Esophagus mucosa (tissue), 1 donor: ENCODE measurements around the gene PDCD11. TPM values are rescaled to one million over a fixed set of nuclear protein-coding genes. Genes with fewer than 3 reads are reported as not detected.
"Not testable (repeated sequence)": the region's sequence is repeated elsewhere in the genome, so short reads cannot be mapped to it uniquely, and the experiment has no call there.

ENCODE experiments used
- ATAC-seq: fragments of 200-7000 bp; cut with Tn5 transposase; one replicate; pipeline ENCODE4 v1.9.1; 2020
- total RNA-seq: library from RNA; stranded (reverse); gene quantifications from one replicate; pipeline ENCODE4 v1.2.4, GENCODE V29; 2023
- donor health status: DM: yes; HTN: yes; CAD: no.

PDCD11 gene
- total RNA-seq: 23.5 TPM

GRCh38 chr10:103396067-103396788 is at the start of gene PDCD11, which contains the start of gene ATP5MK:
Gene PDCD11 (plus strand): TSS chr10:103396626. CDS start chr10:103398427, 1,801 bp downstream.
Gene ATP5MK (minus strand): TSS chr10:103396475. CDS start chr10:103392457, 4,018 bp downstream.
- ATAC-seq: peak; percentile 100

GRCh38 chr10:103350175-103350516 is 46.3 kb upstream of the PDCD11 start:
- no peak for ATAC-seq

DNA sequence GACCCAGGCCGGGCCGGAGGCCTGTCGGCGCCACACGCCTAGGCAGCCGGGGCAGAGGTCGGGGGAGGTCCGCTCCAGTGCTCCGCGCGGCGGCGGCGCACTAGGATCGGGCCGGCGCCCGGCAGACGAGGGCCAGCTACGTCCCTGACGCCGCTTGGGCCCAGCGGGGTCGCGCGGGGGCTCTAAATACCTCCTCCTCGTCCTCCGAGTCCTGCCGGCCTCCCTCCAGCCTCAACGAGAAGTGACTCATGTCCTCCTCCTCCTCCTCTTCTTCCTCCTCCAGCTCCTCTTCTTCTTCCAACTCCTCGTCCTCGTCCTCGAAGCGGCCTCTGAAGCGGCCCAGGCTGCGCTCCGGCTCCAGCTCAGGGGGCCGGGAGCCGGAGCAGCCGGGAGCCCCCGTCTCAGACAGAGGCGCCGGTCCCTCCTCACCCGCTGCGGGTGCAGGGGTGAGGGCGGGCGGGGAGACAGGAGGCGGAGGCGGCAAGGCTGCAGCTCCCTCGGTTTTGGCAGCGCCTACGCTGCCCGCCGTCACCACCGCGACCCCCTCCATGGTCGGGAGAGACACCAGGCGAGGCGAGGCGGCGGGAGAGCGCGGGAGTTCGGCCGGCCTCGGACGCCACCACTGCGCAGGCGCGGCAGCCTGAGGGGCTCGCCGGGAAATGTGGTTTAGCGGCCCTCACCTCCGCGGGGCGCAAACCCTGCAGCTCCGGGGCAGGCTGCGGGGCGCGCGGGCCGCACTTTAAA is 45.7 kb upstream of the PDCD11 start, which contains the start of gene PCGF6:
Gene PCGF6 (minus strand): TSS at position 624 of the 744 bp plus-strand sequence. CDS start 74 bp downstream, at position 550.
- ATAC-seq: peak; percentile 80

DNA sequence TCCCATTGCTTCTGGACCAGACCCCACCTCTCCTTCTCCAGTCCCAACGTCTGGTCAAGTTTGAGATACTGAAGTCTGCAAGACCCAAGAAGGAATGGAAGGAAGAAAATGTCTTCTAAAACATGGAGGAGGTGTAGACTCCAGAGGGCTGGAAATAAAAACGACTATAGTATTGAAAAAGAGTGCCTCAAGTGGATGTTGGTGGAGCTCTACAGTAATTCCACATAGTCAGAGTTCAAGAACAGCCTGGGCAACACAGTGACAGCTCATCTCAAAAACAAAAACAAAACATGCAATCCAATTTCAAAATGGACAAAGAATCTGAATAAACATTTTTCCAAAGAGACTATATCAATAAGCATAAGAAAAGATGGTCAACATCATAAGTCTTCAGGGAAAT is 43.1 kb upstream of the PDCD11 start:
- no peak for ATAC-seq

GRCh38 chr10:103354567-103354966 is 41.9 kb upstream of the PDCD11 start:
- ATAC-seq: not testable (repeated sequence)

DNA sequence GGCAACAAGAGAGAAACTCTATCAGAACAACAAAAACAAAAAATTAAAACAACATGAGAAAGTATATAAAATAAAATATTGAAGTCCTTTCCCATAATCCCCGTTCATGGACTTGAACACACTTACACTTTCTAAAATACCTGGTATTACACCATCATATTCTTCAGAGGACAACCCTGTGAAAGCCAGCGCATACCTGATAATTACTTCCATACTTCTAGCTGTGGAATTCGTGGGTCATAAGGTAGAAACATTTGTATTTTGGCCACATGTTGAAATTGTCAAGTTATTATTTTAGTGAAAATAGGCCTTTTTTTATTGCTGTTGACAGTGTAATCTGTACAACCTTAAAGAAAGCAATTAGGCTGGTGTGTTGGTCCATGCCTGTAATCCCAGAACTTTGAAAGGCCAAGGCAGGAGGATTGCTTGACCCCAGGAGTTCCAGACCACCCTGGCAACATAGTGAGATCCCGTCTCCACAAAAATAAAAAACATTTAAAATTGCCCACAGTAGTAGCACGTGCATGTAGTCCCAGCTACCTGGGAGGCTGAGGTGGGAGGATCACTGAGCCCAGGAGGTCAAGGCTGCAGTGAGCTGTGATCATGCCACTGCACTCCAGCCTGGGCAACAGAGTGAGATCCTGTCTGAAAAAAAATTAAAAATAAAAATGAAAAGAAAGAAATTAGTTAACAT is 40.4 kb upstream of the PDCD11 start:
- ATAC-seq: no peak

DNA sequence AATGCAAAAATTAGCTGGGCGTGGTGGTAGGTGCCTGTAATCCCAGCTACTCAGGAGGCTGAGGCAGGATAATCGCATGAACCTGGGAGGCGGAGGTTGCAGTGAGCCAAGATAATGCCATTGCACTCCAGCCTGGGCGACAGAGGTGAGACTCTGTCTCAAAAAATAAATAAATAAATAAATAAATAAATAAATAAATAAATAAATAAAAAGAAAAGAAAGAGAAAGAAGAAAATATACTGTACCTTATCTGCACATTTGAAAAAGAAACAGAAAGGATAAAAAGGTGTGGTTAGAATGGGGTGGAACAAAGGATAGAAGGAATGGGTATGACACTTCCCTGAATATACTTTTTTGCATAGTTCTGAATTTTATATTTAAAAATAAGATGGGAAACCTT is 36.9 kb upstream of the PDCD11 start:
- ATAC-seq: not testable (repeated sequence)

DNA sequence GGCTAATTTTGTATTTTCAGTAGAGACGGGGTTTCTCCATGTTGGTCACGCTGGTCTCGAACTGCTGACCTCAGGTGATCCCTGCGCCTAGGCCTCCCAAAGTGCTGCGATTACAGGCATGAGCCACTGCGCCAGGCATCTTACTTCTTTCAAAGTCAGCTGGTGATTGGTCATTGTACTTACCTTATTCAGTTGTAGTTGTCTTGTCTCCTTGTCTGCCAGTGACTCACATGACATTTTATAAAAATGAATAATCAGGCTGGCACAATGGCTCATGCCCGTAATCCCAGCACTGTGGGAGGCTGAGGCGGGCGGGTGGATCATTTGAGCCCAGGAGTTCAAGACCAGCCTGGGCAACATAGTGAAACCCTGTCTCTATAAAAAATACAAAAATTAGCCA is 35.6 kb upstream of the PDCD11 start:
- peak; percentile 82 for ATAC-seq

DNA sequence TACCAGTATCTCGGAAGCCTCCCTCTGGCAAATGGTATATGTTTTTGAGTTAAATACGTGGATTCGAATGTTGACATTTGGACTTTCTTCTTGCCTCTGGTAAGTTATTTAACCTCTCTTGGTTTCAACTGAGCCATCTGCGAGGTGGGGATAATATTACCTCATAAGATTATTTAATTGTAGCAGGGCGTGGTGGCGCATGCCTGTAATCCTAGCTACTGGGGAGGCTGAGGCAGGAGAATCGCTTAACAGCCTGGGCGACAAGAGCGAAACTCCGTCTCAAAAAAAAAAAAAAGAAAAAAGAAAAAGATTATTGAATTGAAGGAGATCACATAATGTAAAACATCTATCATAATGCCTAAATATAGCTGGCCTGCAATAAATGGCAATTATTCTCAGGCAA is 29.0 kb upstream of the PDCD11 start:
- ATAC-seq: no peak

GRCh38 chr10:103367782-103368518 is 28.5 kb upstream of the PDCD11 start, which contains the start of gene TAF5:
Gene TAF5 (plus strand): TSS chr10:103367976. CDS start chr10:103367990, 14 bp downstream.
- ATAC-seq: peak; percentile 93

DNA sequence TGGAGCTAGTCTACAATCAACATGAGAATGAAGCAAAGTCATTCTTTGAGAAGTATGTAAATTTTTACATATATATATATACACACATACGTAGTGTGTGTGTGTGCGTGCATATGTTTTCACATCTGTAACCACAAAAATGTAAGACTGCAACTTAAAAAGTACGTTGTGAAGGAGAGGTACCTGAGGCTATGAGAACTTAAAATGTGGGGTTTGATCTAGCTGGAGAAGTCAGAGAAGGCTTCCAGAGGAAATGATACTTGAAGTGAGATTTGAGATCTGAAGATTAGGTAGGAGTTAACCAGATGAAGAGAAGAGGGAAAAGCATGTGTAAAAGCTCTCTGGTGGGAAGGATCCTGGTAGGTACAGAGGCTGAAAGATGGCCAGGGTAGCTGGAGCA is 22.9 kb upstream of the PDCD11 start:
- no peak for ATAC-seq

DNA sequence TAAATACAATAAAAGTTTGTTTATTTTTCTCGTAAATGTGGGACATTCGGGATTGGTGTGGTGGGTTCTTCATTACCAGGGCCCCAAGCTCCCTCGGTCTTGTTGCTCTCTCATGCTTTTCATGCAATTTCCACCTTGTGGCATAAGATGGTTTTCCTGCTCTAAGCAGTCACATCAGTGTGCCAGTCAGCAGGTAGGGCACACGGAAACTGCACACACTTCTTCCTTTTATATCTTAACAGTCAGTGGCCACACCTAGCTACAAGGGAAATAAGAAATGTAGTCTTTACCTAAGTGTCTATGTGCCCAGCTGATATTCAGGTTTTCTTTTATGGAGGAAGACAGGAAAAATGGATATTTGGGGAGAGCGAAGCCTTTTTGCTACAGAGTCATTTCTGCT is 22.2 kb upstream of the PDCD11 start:
- ATAC-seq: no peak

GRCh38 chr10:103382769-103383168 is 13.7 kb upstream of the PDCD11 start:
- no peak for ATAC-seq

GRCh38 chr10:103394180-103394579 is 2.2 kb upstream of the PDCD11 start:
- no peak for ATAC-seq

DNA sequence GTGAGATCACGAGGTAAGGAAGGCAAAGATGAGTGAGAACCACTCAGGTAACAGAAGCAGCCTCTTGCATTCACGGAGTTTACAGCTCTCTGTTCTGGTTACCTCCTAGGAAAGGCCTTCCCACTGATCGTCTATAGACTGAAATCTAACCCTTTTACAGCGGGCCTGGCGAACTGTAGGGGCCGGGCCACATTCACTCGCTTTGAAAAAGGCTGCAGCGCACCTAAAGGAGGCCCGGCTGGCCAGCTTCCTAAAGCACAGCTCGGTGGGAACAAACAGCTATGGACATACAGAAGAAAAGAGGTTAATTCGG is 716 bp upstream of the PDCD11 start:
- ATAC-seq: peak; percentile 4

DNA sequence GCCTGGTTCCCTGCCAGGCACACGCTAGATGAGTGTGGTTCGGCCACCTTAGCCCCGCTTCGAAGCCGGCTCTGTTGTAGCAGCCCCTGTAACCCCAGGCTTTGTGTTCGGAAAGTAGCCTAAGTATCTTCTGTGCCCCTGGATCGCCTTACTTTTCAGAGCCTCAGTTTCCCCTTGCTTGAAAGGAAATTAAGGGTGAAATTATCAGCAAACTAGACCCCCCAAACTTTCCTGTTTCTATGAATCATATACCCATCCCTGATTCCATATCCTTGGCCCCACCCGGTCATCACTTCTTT is 312 bp downstream of the PDCD11 start:
- ATAC-seq: no peak

- ATAC-seq: no peak
Observed at GRCh38 chr10:103397191-103397825, 882 bp downstream of the PDCD11 start.

GRCh38 chr10:103413564-103413963 is 17.1 kb downstream of the PDCD11 start:
- ATAC-seq: no peak

DNA sequence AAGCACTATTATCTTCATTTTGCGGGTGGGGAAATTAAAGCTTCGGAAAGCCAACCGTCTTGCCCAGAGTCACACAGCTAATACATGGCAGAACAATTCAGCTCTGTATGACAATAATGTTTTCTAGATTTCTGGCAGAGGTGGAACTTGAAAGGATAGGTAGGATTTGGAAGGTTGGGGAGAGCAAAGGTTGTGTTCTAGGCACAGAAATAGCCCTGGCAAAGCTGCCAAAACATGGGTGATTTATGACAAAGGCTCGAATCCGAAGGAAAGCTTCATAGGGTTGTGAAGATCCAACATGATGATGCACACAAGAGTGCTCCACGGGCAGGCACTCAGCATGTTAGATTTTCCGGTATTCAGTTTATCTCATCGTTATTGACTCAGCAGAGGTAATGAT is 19.2 kb downstream of the PDCD11 start:
- ATAC-seq: no peak

DNA sequence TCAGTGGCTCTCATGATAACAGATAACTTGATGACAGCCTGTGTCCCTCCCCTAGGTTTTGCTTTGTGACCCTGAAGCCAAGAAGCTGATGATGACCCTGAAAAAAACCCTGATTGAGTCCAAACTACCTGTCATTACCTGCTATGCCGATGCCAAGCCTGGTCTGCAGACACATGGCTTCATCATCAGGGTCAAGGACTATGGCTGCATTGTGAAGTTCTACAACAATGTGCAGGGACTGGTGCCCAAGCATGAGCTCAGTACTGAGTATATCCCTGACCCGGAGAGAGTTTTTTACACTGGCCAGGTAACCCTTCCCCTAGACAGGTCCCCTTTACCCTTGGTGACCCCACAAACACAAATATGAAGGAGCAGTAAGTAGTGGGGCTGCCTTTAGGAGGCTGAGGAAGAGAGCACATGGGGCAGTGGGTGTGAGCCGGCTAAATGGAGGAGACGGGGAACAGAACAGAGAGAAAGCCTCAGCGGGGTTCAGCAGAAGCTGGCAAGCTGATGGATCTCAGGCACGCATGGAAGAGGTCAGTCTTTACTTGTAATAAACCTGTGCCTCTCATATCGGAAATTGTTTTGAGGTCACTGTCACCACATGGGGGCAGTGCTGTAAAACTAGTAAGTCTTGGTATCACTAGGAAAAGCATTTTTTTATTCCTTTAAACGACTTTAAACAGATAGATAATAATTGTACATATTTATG is 20.2 kb downstream of the PDCD11 start:
- peak; percentile 53 for ATAC-seq

- ATAC-seq: not testable (repeated sequence)
Observed at GRCh38 chr10:103417148-103417469, 20.7 kb downstream of the PDCD11 start.

DNA sequence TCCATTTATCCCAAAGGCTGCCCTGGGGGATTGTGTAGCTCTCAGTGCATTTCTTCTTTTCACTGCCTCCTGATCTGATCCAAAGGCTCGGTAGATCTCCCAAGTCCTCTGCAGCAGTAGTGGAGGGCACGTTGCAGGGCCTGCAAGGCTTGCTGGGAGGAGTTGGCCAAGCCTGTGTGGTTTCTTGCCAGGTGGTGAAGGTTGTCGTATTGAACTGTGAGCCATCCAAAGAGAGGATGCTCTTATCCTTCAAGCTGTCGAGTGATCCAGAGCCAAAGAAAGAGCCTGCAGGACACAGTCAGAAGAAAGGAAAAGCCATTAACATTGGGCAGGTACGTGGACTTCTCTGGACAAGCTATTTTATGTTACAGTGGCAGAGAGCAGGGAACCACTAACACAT is 21.2 kb downstream of the PDCD11 start:
- no peak for ATAC-seq
